Activated naive CD8-positive, alpha-beta T cell treated with anti-CD3 and anti-CD28 coated beads, Interleukin-2, amount 50 U/mL, for 16 hours (primary cell): Measurements from ENCODE around the gene LMX1A.

ENCODE experiments used
- DNase-seq: peaks from one replicate; pipeline ENCODE4 v3.0.0-alpha.2; 2020; ENCODE audit warnings: low read depth, low spot score

LMX1A gene

DNA sequence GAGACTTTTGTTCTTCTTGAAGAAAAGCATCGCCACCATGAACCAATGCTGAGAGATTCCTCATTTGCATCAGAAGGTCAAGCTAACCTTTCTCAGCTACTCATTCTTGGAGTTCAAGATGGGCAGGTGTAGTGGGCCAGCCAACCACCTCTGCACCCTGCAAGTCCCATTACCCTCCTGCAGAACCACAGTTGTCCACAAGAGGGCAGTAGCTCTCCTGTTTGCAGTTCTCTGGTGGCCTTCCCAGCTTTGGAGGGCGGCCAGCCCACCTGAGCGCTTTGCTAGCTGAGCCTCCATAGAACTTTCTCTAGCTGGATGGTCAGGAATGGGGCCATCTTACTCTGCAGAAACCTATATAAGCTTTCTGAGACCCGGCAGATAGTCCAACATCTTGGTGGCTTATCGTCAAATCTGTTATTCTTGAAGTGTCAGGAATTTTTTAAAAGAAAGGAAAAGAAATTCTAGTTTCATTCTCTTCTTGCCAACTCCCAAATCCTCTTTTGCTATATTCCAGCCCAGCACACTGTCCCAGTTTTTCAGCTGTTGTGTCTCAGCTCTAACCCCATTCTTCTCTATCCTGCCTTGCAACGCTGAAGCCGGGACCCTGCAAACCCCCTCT is 11.0 kb upstream of the LMX1A start:
- peak; percentile 70 for DNase-seq

DNA sequence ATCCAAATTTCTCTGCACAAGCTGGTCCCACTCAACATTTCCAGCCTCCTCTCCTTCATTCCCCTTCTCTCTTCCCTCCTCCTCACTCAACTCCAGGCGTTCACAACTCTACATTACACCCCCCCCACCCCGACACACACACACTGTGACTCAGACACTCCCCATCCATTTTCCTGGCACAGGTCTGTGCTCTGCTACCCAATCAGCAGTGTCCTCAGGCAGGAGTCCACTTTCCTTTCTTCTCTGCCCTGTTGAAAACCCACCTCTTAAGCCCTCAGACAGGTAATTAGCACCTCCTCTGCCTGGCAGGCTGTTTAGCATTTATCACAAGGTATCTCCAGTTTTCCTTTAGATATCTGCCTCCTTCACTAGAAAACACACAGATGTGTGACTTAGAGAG is 8.8 kb upstream of the LMX1A start:
- no peak for DNase-seq

DNA sequence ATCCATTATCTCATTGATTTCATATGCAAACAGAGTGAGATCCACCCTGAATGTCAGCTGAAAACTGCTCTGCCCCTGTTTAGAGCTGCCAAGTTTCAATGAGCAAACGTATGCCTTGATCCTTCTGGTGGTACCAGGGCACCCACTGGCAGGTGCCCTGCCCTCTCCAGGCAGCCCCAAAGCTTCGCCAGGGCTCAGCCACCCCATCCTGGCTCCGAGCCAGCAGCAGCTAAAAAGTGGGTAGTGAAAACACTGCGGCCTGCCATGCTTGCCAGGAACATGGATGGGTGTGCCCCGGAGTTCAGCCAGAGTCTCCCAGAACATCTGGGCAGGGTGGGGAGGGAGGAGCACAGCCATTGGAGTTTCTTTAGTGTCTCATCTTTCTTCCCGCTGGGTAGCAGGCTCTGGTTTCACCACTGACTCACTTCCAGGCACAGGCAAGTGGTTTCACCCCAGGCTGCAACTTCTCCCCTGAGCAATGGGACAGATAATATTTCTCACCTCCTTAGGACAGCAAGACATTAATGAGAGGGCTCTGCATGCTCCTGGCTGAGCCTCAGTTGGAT is 8.1 kb upstream of the LMX1A start:
- no peak for DNase-seq

DNA sequence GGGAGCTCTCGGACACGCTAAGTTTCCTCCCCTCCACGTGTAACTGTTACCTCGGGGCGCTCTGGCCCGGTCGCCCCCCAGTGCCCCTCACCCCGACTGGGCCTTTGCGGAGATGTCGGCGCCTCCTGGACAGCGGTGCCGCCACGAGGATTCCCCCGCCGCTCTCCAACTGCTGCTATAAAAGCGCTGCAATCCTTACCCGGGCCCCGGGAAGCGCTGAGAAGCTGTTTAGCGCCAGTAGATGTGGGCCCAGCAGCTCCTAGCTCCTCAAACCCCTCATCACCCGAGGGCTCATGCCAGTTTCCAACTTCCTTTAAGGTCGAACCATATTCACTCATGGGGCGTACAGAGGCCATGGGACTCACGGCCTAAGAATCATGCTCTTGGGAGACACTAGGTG is 361 bp upstream of the LMX1A start:
- DNase-seq: no peak

DNA sequence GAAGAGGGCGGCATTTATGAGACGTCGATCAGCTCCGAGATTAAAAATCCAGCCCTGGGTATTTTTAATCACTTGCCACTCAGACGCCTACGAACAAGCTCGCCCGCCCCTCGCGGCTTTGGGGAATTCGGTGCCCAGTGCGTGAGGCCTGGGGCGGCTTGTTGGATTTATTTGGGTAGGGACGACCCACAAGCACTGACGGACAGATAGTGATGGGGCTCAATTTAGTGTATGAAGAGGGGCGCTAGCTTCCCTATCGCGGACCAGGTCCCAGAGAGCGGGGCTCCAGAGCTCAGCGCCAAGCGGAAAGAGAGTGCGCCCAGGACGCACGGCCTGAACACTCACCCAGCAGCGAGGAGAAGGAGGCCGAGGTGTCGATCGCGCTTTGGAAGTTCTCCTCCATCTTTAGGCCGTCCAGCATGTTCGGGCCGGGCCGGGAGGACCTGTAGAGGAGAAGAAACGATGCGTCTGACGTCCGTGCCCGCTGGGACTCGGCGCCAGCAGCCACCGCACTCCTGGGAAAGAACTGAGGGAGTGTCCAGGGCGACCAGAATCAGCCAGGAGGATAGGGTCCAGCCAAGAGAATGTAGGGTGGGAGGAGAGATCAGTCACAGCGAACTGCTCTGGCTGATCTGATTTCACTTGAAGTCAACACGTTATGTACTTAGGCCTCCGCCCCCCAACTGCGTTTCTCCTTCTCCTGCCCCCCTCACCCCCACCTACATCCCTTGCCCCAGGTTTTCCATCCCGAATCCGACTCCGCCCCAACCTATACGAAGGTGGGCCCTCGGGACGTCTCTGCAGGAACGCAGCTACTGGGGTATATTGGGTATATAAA is 1.2 kb downstream of the LMX1A start:
- DNase-seq: no peak

DNA sequence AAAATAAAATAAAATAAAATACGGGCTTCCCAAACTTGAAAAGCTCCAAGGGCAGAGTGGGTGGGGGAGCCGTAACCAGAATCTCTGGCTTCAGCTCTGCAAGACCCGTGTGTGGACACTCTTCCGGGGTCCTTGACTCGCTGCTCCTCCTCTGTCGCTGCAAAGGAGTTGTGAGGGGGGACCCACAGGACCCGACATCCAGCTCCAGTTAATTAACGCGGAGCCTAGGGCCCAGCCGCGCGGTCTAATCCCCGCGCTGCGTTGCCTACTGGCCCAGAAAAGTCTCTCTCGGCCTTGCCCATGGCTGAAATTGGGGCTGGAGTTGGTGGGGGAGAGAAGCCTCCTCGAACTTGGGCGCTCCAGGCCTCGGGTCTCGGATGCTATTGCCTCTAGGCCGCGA is 1.8 kb downstream of the LMX1A start:
- no peak for DNase-seq

DNA sequence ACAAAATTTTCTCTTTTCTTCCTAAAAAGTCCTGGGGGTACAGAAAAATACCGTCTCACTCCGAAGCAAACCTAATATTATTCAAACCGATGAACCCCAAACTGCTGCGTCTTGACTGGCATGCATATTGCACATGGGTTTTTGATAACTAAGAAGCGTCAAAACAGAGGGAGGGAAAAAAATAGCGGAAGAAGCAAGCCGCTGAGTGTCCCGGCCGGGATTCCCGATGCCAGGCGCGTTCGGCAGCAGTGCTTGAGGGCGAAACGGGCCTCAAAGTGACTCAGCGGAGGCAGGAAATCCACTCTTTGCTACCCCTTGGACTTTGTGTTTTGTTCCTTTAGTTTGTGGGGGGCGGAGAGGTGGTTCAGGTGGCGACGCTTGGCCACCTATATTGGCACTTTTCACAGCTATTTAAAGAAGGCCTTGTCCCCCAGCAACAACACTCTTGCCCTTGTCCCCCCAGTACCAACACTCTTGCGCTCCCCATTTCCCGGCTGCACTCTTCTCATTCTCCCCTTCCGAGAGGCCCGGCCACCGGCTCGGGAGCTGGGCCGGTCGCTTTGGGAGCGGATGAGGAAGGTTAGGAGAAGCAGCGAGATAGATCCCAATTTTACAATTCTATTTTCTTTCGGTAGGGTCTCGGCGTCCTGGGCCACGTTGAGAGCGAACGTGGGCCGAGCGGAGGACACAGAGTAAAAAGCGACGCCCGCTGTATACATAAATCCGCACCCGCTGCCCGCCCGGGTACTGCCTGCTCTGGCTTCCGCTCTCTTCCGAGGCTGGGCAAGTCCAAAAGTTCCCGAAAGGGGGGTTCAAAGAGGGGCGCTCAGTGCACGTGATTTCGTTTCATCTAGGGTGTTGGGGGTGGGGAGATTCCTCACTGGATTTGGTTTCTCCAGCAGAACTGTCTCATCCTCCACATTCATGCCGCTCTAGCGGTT is 2.5 kb downstream of the LMX1A start:
- DNase-seq: no peak

DNA sequence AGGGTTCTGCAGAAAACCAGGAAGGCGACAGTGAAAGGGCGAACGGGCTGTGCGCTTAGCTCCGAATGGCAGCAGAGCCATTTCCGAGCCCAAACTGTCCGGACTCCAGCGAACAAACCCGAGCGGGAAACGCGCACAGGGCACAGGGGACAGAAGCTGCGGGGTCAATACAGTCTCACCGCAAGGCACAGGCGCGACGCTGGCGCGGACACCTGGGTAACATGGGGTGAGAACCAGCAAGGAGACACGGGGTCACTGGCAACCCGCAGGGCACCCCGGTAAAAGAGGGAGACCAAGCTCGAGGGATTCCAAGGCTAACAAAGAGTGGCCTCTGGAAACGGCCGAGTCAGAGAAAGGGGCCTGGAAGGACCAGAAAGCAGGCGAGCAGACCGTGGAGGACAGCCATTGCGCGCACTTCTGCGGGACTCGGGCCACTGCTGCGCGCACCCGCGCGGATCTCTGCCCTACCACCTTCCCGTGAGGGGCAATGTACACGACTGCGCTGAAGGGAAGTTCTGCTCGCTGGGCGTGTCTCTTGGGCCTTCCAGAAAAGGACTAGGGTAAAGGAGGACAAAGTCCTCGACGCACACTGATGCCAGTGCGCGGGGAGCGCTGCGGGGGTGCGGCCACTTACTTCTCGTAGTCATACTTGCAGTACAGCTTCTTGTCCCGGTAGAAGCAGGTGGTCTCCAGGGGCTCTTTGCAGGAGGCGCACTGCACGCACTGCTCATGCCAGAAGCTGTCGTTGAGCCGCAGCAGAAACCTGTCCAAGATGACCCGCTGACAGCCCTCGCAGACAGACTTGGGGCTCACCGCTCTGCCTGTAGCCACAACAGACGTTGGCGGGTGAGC is 3.8 kb downstream of the LMX1A start:
- DNase-seq: no peak

DNA sequence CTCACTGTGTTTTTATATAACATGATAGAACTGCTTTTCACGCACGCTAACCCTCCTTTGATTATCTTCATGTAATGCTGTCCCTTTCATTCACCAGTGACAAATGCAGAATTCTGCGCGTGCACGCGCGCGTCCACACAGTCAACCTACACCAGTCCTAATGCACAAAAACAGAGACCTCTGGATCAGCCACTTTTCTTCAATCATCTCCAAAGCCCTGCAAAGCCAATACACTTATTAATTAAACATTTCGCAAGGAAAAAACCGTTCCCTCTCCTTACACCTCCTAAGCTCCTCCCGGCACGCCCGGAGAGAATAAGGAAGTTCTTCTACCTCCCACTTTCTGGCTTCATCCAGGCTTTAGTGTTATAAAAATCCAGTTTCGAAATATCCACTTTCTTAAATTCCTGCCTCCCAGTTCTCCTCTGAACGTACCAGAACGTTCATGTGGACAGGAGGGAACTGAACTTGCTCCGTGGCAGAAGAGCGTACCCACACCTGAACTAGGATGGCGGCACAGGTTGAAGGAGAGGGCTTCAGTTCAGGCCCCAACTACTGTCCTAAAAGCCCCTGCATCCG is 4.6 kb downstream of the LMX1A start:
- DNase-seq: no peak

DNA sequence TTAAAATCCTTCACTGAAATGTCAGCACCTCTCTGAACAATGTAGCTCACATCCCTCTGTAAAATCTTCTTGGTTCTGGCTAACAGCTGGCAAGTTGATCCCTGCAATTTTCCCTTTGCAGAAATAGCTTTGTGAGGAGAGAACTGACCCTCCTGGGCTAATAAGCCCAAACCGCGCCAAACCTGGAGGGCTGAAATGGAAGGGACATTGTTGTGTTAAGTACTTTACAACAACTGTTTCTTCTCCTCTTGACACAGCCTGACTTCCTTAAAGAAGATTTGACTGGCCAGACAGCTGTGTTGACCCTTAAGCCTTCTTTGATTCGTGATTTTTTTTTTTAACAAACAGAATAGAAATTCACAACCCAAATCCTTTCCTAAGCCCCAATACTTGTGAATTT is 5.7 kb downstream of the LMX1A start:
- no peak for DNase-seq

DNA sequence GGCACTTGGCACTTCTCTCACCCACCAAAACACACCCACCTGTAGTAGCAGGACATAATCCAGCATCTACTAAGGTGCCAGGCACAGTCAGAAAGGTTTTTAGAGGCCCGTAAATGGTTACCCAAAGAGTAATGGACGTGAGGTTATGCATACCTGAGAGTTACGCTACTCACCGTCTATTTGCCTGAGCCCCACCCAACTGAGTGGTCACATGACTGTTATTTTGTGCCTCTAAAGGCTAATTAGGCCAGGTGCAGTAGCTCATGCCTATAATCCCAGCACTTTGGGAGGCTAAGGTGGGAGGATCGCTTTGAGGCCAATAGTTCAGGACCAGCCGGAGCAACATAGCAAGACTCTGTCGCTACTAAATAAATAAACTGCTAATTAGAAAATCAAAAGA is 11.0 kb downstream of the LMX1A start:
- DNase-seq: no peak

DNA sequence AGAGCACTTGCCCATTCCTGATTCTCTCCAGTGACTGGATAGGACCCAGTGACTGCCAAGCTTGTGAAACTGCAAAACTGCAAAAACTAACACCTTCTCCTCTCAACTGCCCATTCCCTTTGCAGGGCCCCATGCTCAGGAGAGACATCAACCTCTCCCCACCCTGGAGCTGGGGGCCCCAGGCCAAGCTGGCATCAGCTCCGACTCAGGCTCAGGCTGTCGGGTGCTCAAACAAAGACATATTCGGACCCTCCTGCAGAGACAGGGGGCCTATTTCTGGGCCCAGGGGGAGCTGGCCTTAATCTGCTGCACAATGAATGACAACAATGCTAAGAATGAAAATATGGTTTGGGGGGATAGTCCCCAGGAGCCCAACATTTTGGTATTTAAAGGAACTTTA is 11.8 kb downstream of the LMX1A start:
- DNase-seq: no peak

DNA sequence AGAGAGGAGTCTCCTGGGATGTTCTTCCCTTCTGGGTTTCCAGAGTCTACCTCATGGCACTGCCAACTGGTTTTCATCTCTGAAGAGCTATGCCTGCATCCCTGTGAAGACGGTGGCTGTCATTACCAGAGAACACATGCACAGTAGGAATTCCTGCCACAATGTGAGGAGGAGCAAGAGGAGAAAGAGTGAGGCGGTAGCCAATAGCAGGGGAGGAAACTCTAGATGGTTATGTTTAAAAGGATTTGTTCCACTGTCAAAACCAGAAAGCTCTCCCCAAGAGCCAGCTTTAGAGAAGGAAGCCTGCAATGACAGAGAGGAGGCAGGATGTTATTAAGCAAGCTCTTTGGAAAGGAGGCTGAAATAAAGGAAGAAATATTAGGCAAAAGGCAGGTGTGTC is 12.3 kb downstream of the LMX1A start:
- no peak for DNase-seq

DNA sequence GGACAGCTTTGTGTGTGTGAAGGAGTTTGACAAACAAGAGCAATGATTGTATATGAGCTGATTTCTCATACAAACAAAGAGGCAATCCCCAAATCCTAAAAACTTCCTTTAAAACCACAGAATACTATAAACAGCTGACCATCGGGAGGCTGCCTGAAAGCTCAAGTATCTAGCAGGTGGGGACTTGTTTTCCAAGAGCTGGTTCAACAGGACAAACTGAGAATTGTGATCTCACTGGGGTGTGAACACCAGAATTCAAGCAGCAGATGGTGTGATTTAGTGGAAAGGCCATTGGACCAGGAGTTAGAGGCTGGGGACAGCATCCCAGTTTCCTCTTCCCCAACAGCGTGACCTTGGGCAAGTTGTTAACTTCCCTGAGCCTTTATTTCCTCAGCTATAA is 13.9 kb downstream of the LMX1A start:
- DNase-seq: no peak

DNA sequence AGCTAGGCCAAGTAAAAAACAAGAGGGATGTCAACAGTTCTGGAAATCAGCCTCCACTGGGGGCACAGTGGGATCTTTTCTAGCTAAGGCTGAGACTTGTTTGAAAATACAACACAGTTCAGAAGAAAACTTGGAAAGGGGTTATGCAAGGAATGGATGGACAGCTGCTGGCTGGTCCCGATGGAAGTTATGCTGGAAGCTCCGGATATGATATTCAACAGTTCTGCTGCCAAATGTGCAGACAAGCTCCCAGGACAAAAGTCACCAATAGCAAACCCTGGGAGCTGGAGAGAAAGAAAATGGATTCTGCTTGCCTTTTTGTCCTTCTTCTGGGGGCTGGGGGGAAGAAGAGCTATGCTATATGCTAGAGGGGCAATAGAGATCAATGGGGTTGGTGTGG is 14.3 kb downstream of the LMX1A start:
- DNase-seq: no peak

DNA sequence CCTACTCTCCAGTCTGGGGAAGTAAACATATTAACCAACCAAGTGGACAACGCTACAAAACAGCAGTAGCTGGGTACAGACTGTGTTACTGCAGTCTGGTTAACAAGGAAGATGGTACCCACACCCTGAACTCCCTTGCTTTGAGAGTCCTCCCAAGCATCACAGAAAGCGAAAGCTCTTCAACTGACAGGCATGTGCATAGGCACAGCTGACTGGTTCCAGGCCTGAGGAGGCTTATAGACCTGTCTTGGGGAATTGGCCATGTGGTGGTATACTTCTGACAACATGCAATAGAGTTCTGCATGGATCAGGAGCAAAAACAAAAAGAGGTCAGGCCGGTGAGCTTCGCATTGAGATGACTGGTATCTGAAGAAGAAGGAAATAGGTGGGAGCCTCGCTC is 17.4 kb downstream of the LMX1A start:
- no peak for DNase-seq

DNA sequence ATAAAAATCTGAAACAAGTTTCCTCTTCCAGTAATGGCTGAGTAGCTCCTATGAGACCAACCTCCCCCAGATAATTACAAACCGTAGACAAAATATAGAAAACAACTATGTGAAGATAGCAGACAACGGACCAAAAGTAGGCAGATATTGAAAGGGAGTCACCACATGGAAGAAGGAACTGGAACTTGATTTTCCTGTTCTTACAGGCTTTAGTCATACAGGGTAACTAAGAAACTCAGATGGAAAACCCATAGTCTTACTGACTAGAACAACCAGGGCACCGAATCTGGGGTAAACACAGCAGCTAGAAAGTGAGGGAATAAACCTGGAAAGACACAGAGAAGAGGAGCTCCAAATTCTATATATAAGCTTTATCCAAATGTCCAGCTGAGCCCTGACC is 26.0 kb downstream of the LMX1A start:
- DNase-seq: no peak

DNA sequence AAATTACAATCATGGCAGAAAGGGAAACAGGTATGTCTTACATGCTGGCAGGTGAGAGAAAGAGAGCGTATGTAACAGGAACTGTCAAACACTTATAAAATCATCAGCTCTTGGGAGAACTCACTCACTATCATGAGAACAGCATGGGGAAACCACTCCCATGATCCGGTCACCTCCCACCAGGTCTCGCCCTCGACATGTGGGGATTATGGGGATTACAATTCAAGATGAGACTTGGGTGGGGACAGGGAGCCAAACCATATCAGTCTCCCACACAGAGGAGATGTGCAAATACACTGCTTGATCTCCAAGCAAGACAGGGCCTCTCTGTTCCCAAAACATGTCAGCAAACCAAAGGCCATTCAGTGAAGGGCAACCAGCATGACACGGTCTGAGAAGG is 27.4 kb downstream of the LMX1A start:
- DNase-seq: no peak

DNA sequence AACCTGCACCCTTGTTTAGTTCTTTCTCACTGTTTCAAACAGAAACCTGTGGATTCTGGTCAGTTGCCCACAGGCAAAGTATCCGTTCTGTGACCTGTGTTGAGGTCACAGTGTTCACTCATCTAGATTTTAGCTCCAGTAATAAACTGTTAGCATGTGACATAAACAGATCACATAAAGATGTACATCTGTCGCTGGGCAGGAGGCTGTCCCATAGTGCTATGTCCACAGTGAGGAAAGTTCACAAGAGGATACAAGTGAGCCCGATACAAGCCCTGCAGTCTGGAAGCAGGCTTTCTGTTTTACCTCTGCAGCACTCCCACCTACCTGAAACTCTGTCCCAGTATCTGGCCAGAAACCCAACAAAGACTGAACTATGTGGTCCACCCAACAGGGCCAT is 28.4 kb downstream of the LMX1A start:
- DNase-seq: no peak

DNA sequence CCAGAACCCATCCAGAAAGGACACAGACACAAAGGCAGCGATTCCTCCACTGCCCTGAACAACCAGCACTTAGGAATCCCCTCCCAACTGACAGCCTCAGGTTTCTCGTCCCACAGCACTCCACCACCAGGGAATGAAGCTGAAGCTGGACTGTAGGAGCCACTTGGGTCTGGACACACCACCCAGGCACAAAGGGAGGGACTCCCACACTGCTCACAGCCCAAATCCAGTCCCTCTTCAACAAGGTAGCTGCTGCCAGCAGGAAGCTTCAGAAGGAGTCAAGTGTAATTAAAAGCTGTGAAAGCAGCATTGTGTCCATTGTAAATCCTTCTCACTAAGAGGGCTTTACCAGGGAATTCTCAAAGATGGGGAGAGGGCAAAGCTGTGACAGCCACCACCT is 29.0 kb downstream of the LMX1A start:
- no peak for DNase-seq
